ENCODE measurements around the gene XPR1.
"Not testable (repeated sequence)": the region's sequence is repeated elsewhere in the genome, so short reads cannot be mapped to it uniquely, and the experiment has no call there.

XPR1 gene

GRCh38 chr1:180616439-180616838 lies 15.4 kb upstream of the XPR1 start:
- DNase-seq = no peak

- no peak for DNase-seq
These were observed 13.9 kb upstream of the XPR1 start for GRCh38 chr1:180617774-180618395.

DNA sequence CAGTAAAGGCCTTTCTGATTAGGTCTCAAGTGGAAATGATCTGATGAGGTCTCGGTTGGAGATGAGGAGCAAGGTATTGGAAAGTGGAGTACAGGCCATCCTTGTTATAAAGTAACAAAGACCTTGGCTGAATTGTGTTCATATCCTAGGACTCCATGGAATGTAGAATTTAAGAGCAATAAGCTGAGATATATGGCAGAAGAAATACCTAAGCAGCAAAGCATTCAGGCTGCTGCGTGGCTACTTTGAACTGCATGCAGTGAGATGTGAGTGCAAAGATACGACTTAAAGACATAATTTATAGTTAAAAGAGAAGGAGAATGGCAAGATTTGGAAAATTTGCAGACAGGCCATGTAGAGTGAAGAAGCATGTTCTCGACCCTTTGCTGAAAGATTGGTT lies 11.2 kb upstream of the XPR1 start:
- no peak for DNase-seq

DNA sequence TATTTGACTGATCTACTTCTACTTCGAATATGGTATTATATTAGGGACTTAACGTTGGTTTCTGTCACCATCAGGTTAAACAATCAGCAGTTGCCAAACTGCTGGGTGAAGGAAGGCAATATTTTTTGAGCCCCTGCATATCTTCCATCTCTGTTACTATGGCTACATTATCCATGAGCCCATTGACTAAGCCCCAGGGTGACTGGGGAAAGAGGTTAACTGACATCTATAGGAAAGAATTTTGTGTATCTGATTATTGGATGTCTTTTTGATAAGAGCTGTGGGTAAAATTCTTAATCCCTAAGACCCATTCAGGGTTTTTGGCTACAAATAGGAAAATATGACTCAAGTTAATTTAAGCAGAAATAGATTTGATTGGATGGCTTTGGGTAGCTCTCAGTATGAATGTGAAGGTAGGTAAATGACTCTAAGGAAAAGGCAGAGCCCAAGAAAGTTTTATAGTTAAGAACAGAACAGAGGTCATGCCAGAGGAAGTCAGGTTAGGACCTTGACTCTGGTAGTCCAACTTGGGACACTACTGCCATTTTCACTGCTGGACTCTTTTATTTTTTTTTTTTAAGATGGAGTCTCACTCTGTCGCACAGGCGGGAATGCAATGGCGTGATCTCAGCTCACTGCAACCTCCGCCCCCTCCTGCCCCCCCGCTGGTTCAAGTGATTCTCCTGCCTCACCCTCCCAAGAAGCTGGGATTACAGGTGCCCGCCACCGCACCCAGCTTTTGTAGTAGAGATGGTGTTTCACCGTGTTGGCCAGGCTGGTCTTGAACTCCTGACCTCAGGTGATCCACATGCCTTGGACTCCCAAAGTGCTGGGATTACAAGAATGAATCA lies 8.9 kb upstream of the XPR1 start:
- no peak for DNase-seq

DNA sequence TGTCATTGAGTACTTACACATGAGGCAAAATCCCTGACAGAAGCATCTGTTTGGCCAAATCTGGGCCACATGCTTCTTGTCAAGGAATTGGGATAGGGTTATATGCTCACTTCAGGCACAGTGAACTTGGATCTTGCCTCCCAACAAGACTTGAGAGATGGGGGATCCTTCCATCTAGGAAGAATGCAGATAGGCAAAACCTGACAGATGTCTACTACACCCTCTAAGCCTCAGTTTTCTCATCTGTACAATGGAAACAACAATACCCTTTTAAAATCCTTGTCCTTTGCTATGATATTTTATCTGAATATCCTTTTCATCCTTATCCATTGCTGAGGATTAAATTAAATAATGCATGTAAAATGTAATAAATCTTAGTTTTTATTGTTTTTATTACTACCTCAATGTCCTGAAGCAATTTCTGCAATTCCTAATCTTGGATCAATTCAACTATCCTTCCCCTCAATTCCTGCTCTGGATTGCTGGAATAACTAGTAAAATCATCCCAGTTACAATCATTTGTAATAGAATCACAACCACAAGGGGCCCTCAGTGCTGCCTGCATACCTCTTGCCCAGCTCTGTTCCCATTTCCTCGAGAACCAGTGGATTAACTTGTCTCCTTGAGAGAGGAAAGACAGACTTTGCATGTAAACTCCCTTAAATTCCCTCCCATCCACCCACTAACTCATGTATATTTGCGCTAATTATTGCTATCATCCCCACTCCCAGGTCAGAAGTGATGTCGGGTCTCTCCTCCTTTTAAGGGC lies 8.1 kb upstream of the XPR1 start:
- no peak for DNase-seq

GRCh38 chr1:180626711-180627110 lies 5.1 kb upstream of the XPR1 start:
- DNase-seq = no peak

DNA sequence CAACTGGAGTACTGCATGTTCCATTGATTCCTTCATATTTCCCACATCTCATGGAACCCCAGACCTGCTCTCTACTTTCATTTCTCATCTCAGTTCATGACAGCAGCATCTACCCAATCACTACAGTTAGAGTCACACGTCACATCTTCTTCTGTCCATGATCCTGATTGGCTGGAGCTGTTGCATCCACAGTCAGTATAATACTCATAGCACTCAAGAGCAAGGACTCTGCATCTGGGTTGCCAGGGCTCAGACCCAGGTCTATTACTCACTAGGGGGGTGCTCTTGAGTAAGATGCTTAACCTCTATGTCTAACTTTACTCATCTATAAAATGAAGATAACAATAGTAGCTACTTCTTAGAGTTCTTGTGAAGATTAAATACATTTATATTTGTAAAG lies 4.4 kb upstream of the XPR1 start:
- DNase-seq = no peak

- no peak for DNase-seq
These were observed 3.2 kb upstream of the XPR1 start for GRCh38 chr1:180628646-180629045.

GRCh38 chr1:180630408-180631193 lies 1.2 kb upstream of the XPR1 start:
- no peak for DNase-seq

DNA sequence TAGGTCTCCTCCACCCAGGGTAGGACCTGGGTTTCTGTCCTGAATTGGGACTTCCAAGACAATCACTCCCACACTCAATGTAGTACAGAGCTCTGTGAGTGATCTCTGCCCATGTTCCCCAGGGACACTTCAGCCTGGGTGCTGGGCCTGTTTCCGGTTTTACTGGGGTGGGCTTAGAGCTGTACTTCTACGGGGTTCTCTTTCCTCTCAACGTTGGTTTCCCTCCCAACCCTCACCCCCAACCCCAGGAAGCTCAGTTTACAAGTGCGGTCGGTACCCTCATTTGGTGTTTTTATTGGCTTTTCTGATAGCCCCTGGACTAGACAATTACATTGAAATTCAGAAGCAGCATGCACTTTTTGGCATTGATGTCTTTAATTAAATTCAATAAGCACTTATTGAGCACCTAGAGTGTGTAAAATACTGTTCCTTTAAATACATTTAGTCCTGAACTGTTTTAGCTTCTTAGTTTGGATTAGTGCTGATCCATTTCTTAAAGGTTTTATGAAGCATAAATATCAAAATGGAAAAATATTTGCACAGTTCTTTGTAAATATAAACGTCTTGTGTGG lies 542 bp upstream of the XPR1 start:
- no peak for DNase-seq

GRCh38 chr1:180632326-180633056 lies 669 bp downstream of the XPR1 start:
- no peak for DNase-seq

DNA sequence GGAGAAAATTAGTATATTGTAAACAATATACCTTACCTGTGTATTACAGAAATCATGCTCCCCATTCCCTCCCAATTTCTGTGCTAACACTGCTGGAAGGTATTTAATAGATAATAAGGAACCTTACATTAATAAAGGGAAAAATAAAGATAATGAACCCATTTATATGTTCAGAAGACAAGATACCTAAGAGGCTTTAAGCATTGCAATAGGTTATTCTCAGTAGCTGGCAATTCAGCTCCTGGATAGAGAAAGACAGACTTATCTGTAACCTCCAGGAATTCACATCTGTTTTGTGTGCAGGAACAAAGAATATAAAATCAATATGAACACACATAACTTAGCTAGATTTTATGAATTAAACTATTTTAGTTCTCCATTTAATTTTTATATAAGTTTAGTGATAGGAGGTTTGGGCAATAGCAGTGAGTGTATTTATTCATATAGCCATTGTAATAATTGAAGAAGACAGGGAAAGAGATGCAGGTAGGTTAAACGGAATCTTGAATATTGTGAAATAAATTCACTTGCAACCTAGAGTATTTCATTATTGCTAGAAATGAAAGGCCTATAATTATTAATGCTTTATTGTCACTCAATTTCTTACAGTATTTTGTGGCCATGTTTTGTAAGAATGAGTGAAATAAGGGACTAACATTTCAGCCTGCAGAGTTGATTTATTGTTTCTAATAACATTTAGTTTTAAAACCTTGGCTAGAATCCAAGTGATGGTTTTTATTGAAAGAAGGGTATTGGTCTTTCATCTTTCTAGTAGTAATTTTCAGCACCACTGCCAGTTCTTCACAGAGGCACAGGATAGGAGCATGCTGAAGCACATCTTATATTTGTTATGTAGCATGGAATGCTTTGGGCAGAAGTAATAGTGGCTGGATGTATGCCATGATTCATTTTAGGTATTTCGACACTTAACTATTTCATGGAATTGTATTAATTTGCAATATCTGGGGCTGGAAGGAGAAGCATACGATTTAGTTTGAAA lies 1.5 kb downstream of the XPR1 start:
- no peak for DNase-seq

DNA sequence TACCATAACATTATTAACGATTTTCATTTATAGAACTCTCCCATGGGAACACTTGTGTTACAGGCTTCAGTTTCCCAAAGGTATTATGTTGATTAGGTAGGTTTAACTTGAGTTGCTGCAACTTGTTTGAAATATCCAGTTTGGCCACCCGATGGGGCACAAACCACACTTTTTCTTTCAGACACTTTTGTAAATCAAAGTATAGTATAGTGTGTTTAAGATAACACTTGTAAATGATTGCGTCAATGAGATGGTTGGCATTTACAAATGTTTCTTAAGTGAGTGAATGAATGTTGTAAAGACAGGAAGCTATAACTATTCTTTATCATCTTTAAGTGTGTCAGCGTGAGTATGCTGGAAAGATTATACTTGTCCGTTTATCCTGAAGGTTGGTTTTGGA lies 4.3 kb downstream of the XPR1 start:
- DNase-seq = no peak

DNA sequence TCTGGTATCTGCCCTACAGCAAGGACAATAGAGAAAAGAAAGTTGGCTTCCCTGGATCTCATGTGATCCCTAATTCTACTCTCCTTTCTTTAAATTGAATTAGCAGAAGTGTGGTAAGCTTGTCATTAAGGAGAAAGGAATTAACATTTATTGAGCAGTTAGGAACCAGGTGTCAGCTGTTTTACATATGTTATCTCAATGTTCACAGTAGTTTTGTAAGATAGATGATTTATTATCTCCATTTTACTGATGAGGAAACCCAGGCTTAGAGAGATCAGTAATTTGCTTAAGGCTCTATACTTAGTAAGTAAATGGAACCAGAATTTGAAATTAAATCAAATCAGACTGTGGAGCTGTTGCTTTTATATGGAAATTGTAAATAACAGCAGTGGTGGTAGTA lies 8.0 kb downstream of the XPR1 start:
- DNase-seq = no peak

DNA sequence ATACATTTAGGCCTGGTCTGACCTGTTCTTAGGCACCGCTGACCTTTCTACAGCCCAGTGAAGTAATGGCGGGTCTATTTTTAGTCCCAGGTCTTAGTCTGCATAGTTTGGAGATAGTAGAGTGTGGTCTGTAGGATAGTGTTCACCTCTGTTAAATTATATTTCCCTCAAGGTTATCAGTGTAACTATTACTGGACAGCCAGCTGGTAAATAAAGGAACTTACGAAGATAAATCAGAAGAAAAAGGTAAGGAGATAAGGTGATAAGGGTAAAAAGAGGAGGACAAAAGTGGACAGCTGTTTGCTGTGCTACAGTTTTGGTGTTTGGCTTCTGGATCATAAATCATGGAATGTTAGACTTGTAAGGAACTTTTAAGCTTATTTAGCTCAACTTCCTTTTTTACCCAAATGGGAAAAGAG lies 8.7 kb downstream of the XPR1 start:
- DNase-seq = no peak

GRCh38 chr1:180641662-180642061 lies 9.8 kb downstream of the XPR1 start:
- DNase-seq = no peak

DNA sequence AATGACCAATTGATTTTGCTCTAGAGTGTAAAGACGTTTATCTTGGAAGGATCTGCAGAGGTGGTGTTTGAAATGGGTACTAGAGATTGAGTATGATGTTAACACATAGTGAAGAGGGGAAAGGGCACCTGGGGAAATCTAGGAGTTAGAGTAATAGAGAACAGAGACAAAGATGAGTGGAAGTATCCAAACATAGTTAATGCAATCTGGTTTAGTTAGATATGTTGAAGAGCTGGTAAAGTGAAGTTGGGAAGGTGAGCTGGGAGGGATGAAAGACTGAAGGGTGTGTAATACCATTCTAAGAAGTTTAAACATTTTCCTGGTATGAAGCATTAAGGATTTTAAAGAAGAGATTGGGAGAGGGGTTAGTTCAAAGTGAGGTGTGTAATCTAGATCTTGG lies 11.0 kb downstream of the XPR1 start:
- no peak for DNase-seq

DNA sequence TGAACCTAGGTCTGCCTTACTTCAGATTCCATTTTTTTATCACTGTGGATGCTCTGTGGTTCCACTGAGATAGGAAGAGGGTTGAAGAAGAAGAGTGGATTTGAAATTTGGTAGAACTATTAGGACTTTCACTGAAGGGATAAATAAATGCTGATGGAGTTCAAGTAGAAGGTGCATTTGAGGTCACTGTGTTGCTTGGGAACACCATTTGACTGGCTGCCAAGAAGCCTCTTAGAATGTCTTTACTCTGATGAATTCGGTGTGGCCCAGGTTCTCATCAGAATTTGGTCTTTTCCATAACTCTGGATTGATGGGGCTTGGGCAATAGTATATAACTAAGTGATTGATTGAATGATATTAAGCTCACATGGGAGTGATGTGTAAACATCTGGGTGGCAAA lies 11.9 kb downstream of the XPR1 start:
- no peak for DNase-seq

DNA sequence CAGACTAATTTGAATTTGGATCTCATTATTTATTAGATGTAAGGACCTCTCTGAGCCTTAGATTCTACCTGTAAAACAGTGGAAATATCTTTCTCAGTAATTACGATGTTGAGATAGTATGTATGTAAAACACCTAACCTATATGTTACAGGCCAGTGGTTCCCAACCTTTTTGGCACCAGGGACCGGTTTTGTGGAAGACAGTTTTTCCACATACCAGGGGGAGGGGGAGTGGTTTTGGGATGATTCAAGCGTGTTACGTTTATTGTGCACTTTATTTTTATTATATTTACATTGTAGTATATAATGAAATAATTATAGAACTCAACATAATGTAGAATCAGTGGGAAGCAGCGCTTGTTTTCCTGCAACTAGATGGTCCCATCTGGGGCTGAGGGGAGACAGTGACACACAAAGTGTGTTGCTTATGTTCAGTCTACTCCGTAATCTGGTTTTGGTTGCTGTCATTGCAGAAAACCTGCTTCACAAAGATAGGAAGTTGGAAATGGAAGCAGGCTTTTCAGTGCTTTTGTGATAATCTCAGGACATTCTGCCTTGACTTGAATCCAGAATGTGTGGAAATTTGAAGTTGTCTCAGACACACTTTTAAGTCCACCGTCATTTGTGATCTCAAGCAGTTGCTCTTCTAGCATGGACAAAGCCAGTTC lies 12.8 kb downstream of the XPR1 start:
- DNase-seq = no peak

- not testable (repeated sequence) for DNase-seq
These were observed 13.4 kb downstream of the XPR1 start for GRCh38 chr1:180645261-180645660.
